OCI-LY7 (cell line): ENCODE data around the gene OAS1. TPM values are rescaled to one million over a fixed set of nuclear protein-coding genes. Genes with fewer than 3 reads are reported as not detected.

Experiments
- BruUV-seq: library from RNA; stranded (reverse); fragments of 400-500 nt; replicated peaks from 2 replicates; lab custom pipeline; 2021; lab: Mats Ljungman, UMichigan
- CTCF ChIA-PET: fragments of 300-600 bp; sonication (Branson Sonifier 250); formaldehyde crosslinking; loops from one replicate; lab custom pipeline; 2022; ENCODE audit warnings: antibody characterized with exemption; ENCODE audit not compliant: unreplicated experiment; lab: Charles Lee
- POLR2A ChIA-PET: fragments of 300-600 bp; sonication (Branson Sonifier 250); formaldehyde crosslinking; loops from one replicate; lab custom pipeline; 2022; ENCODE audit warnings: antibody characterized with exemption; lab: Charles Lee
- DNase-seq: peaks from one replicate; pipeline ENCODE4 v3.0.0-alpha.2; 2015; ENCODE audit warnings: low spot score
- H2AFZ ChIP-seq: fragments of 200-600 bp; sonication (generic), shearing (Covaris generic); 2 replicates; pipeline ENCODE4 v1.6.1; 2014; ENCODE audit warnings: mild to moderate bottlenecking, antibody characterized with exemption, low read length, moderate library complexity
- H3K27ac ChIP-seq: fragments of 200-600 bp; sonication (generic); 2 replicates; pipeline ENCODE4 v1.5.1; 2014; ENCODE audit warnings: mixed run types, low read depth, mild to moderate bottlenecking, moderate library complexity, low read length, inconsistent platforms; ENCODE audit not compliant: poor library complexity, severe bottlenecking
- H3K36me3 ChIP-seq: fragments of 200-600 bp; sonication (generic); 2 replicates; pipeline ENCODE4 v1.6.1; 2014; ENCODE audit warnings: mild to moderate bottlenecking, antibody characterized with exemption, low read length, moderate library complexity, mixed read lengths; ENCODE audit not compliant: insufficient read depth
- H3K4me1 ChIP-seq: fragments of 200-600 bp; sonication (generic); 2 replicates; pipeline ENCODE4 v1.5.1; 2014; ENCODE audit warnings: mild to moderate bottlenecking, low read length; ENCODE audit not compliant: insufficient read depth, poor library complexity, severe bottlenecking
- H3K4me2 ChIP-seq: fragments of 200-600 bp; sonication (generic); 2 replicates; pipeline ENCODE4 v1.6.1; 2014; ENCODE audit warnings: mild to moderate bottlenecking, low read length
- H3K4me3 ChIP-seq: fragments of 200-600 bp; sonication (generic); 2 replicates; pipeline ENCODE4 v1.5.1; 2014; ENCODE audit warnings: mild to moderate bottlenecking, low read depth, low read length; ENCODE audit not compliant: poor library complexity, severe bottlenecking
- H3K79me2 ChIP-seq: fragments of 200-600 bp; sonication (generic); 2 replicates; pipeline ENCODE4 v1.6.1; 2016; ENCODE audit warnings: low read depth, mild to moderate bottlenecking, low read length, moderate library complexity, mixed read lengths; ENCODE audit not compliant: insufficient read depth
- H3K9me2 ChIP-seq: fragments of 200-600 bp; sonication (generic); 2 replicates; pipeline ENCODE4 v1.6.1; 2016; ENCODE audit warnings: mild to moderate bottlenecking, low read length, mixed read lengths; ENCODE audit not compliant: insufficient read depth
- H3K9me3 ChIP-seq: fragments of 200-600 bp; sonication (generic); 2 replicates; pipeline ENCODE4 v1.6.1; 2014; ENCODE audit warnings: mild to moderate bottlenecking, mixed run types, low read length, mixed read lengths
- H4K20me1 ChIP-seq: fragments of 200-600 bp; sonication (generic); 2 replicates; pipeline ENCODE4 v1.6.1; 2014; ENCODE audit warnings: mild to moderate bottlenecking, antibody characterized with exemption, low read length, moderate library complexity, mixed read lengths; ENCODE audit not compliant: insufficient read depth
- CTCF ChIP-seq: fragments of 200-600 bp; sonication (generic); conservative IDR thresholded peaks from 2 replicates; pipeline ENCODE4 v1.5.1; 2014; ENCODE audit warnings: mild to moderate bottlenecking, antibody characterized with exemption, low read length, moderate library complexity, mixed read lengths
- EZH2phosphoT487 ChIP-seq: fragments of 200-600 bp; sonication (generic); IDR thresholded peaks from 2 replicates; pipeline ENCODE4 v1.6.1; 2018; ENCODE audit warnings: low read depth, borderline replicate concordance, mild to moderate bottlenecking, mixed run types, antibody characterized with exemption, low read length, moderate library complexity, mixed read lengths
- intact Hi-C: fragments of 100-400 bp; cut with micrococcal nuclease; formaldehyde crosslinking; loops from one replicate; pipeline ENCODE4 v1.10.0; 2022; ENCODE audit not compliant: unreplicated experiment
- total RNA-seq, 2 experiments: library from RNA; depleted of rRNA in 1 of 2; stranded (reverse); fragments of >200 nt in 1 of 2; shearing (Covaris generic) in 1 of 2; gene quantifications; 2 replicates each; pipeline ENCODE4 v1.2.3, GENCODE V29; 2014 to 2022

OAS1 gene
- total RNA-seq, 2 experiments from 2014 or later, result 49.6 to 56.3 TPM

- no TSS peak for BruUV-seq
- POLR2A ChIA-PET, result no interaction called here
- DNase-seq, result no peak
- intact Hi-C loops, result no loop called here
- TF ChIP-seq CTCF (no peak), EZH2phosphoT487 (no peak)
- Histone ChIP-seq H4K20me1 (no peaks in the 10 kb centered on the region), H3K4me2 (no peak overlapping the region), H3K27ac (no peak overlapping the region), H3K79me2 (no peaks in the 10 kb centered on the region), H3K9me2 (no peaks in the 10 kb centered on the region), H3K4me3 (no peak overlapping the region), H3K9me3 (no peaks in the 10 kb centered on the region), H3K36me3 (no peaks in the 10 kb centered on the region), H2AFZ (no peak overlapping the region), H3K4me1 (no peaks in the 10 kb centered on the region)
- CTCF ChIA-PET, result no interaction called here
These were observed 39.7 kb downstream of the OAS1 start for GRCh38 chr12:112946236-112947000.

GRCh38 chr12:112947314-112947713 lies 40.6 kb downstream of the OAS1 start:
- H3K4me3 ChIP-seq, result no peak overlapping the region
- BruUV-seq, result no TSS peak
- H3K4me2 ChIP-seq, result no peak overlapping the region
- no peaks in the 10 kb centered on the region for H3K9me3 ChIP-seq
- no peak overlapping the region for H3K27ac ChIP-seq
- no peaks in the 10 kb centered on the region for H3K9me2 ChIP-seq
- intact Hi-C loops, result no loop called here
- ChIA-PET POLR2A (no interaction called here), CTCF (no interaction called here)
- H4K20me1 ChIP-seq, result no peaks in the 10 kb centered on the region
- H3K36me3 ChIP-seq, result no peaks in the 10 kb centered on the region
- no peak overlapping the region for H2AFZ ChIP-seq
- no peak for DNase-seq
- H3K4me1 ChIP-seq, result no peaks in the 10 kb centered on the region
- TF ChIP-seq CTCF (no peak), EZH2phosphoT487 (no peak)
- no peaks in the 10 kb centered on the region for H3K79me2 ChIP-seq

GRCh38 chr12:112947761-112948160 lies 41.0 kb downstream of the OAS1 start:
- Histone ChIP-seq H4K20me1 (no peaks in the 10 kb centered on the region), H3K27ac (no peak overlapping the region), H2AFZ (no peak overlapping the region), H3K4me2 (no peak overlapping the region), H3K36me3 (no peaks in the 10 kb centered on the region), H3K79me2 (no peaks in the 10 kb centered on the region), H3K4me1 (no peaks in the 10 kb centered on the region), H3K4me3 (no peak overlapping the region), H3K9me2 (no peaks in the 10 kb centered on the region), H3K9me3 (no peaks in the 10 kb centered on the region)
- CTCF ChIA-PET, result no interaction called here
- DNase-seq, result no peak
- intact Hi-C loops, result no loop called here
- POLR2A ChIA-PET, result interaction anchor here (0.8 kb wide), 1 partner anchor 18 kb away, joined by 3 read pairs; no protein-coding TSS in a partner anchor
- no TSS peak for BruUV-seq
- TF ChIP-seq EZH2phosphoT487 (no peak), CTCF (no peak)
